CD4-positive, alpha-beta T cell treated with Interleukin-15 for 4 hours (primary cell): Measurements from ENCODE around the gene NAA50.

Experiments used
- DNase-seq: peaks from one replicate; pipeline ENCODE4 v3.0.0-alpha.2; 2020; ENCODE audit warnings: low spot score

Gene NAA50

GRCh38 chr3:113685956-113686721 is 59.9 kb downstream of the NAA50 start:
- no peak for DNase-seq

- DNase-seq: no peak
These were observed 60.9 kb downstream of the NAA50 start for GRCh38 chr3:113685124-113685523.

- no peak for DNase-seq
These were observed 61.7 kb downstream of the NAA50 start for GRCh38 chr3:113684271-113684819.

GRCh38 chr3:113678773-113679172 is 67.3 kb downstream of the NAA50 start:
- no peak for DNase-seq

- DNase-seq: no peak
These were observed 68.3 kb downstream of the NAA50 start for GRCh38 chr3:113677737-113678136.

DNA sequence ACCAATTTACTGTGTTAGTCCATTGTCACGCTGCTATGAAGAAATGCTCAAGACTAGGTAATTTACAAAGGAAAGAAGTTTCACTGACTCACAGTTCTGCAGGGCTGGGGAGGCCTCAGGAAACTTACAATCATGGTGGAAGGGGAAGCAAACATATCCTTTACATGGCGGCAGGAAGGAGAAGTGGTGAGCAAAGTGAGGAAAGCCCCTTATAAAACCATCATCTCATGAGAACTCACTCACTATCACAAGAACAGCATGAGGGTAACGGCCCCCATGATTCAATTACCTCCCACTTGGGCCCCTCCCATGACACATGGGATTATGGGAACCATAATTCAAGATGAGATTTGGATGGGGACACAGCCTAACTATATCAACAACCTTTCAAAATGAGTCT is 69.8 kb downstream of the NAA50 start:
- no peak for DNase-seq

DNA sequence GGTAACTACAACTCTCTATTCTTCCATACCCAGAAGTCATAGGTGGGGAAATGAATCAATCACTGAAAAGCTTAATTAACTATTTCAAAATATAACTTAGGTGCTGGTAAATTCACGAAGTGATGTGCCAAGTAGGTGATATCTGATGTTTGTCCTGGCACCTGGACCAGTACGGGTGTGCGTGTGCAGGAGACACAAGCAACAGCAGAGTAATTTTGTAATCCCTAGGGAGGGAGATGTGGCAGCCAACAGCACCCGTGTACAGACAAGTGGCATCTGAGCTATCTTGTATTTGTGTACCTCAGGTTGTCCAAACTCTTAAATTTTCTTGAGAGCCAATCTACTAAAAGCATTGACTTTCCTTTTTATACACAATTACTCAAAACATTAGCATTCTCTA is 72.5 kb downstream of the NAA50 start:
- DNase-seq: no peak

DNA sequence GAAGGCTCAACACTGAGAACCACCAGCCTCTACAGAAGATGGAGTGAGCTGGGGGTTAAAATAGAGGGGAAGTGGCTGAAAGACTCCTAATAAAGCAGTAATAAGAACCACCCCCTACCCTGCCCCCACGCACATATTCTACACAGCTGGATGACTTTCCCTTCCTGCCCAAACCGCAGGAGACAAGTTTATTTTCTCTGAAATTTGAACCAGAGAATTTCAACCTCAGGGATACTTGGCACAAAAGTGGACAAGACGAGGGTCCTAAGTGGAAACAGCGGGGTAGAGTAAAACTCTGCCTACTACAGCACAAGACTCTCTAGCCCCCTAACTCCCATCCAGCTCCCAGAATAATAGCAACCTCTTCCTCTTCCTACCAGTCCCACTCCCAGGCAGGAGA is 78.0 kb downstream of the NAA50 start:
- DNase-seq: no peak
